ENCODE data around the gene GNAI2.

GNAI2 gene

GRCh38 chr3:50272911-50273688 lies 37.1 kb downstream of the GNAI2 start (continued):
- TF ChIP-seq ZFP30 (CRISPR knock-in tag; IDR thresholded peaks at IDR 0.05) (no peak), ZC3H10 (CRISPR knock-in tag; IDR thresholded peaks at IDR 0.05) (no peak)

DNA sequence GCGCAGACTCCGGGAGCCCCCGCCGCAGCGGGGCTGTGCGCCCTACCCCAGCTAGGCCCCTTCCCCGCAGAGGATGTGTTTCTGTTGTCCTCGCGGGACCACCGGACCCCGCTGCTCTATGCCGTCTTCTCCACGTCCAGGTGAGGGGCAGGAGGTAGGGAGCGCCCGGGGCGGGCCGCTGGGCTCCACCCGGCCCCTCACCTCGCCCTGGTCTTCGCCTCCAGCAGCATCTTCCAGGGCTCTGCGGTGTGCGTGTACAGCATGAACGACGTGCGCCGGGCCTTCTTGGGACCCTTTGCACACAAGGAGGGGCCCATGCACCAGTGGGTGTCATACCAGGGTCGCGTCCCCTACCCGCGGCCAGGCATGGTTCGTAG lies 37.7 kb downstream of the GNAI2 start:
- TF ChIP-seq BACH2 (CRISPR knock-in tag; IDR thresholded peaks at IDR 0.05; ENCODE audit: borderline replicate concordance) (no peak), CSDC2 (CRISPR knock-in tag; IDR thresholded peaks at IDR 0.05) (no peak), SNAI2 (CRISPR knock-in tag; IDR thresholded peaks at IDR 0.05) (no peak), ZC3H10 (CRISPR knock-in tag; IDR thresholded peaks at IDR 0.05) (no peak), ZFP3 (CRISPR knock-in tag; IDR thresholded peaks at IDR 0.05) (no peak), GLIS3 (CRISPR knock-in tag; IDR thresholded peaks at IDR 0.05) (no peak), POU6F1 (CRISPR knock-in tag; IDR thresholded peaks at IDR 0.05; ENCODE audit: borderline replicate concordance, low read depth) (no peak)
- ATAC-seq: no peak

- peak; percentile 64 for ATAC-seq
- TF ChIP-seq TOX (CRISPR knock-in tag; IDR thresholded peaks at IDR 0.05; ENCODE audit: borderline replicate concordance) (no peak), TCF4 (CRISPR knock-in tag; IDR thresholded peaks at IDR 0.05; ENCODE audit: borderline replicate concordance) (no peak), ESRRG (CRISPR knock-in tag; IDR thresholded peaks at IDR 0.05) (no peak), SNAI2 (CRISPR knock-in tag; IDR thresholded peaks at IDR 0.05) (no peak)
These were observed 38.5 kb downstream of the GNAI2 start for GRCh38 chr3:50274371-50275104.

DNA sequence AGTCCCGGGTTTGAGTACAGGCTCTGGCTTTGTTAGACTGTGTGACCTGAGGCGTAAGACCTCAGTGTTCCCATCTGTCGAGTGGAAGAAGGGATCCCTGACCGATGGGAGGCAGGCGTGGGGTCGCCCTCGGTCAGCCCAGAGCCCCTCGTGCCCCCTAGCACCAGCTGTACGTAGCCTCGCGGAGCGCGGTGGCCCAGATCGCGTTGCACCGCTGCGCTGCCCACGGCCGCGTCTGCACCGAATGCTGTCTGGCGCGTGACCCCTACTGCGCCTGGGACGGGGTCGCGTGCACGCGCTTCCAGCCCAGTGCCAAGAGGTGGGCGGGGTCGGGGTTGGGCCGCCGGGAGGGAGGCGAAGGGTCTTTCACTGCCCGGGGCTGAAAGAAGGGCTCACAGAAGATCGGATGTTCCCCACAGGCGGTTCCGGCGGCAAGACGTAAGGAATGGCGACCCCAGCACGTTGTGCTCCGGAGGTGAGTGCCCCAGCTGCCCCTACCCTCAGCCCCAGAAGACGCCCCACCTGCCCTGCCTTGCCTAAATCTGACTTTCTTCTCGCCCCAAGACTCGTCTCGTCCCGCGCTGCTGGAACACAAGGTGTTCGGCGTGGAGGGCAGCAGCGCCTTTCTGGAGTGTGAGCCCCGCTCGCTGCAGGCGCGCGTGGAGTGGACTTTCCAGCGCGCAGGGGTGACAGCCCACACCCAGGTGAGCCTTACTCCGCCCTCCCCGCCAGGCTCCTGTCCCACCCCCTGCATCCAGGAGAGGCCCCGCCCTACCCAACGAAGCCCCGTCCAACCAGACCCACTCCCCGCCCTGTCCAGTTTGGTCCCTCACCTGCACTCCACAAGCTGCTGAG lies 39.4 kb downstream of the GNAI2 start:
- TF ChIP-seq ZFP3 (CRISPR knock-in tag; IDR thresholded peaks at IDR 0.05) (no peak), ARNTL (CRISPR knock-in tag; IDR thresholded peaks at IDR 0.05; ENCODE audit: borderline replicate concordance, low read depth) (no peak), ISL1 (CRISPR knock-in tag; IDR thresholded peaks at IDR 0.05) (no peak), GLIS3 (CRISPR knock-in tag; IDR thresholded peaks at IDR 0.05) (no peak), CSDC2 (CRISPR knock-in tag; IDR thresholded peaks at IDR 0.05) (no peak), TSHZ2 (CRISPR knock-in tag; IDR thresholded peaks at IDR 0.05) (no peak), ZNF565 (CRISPR knock-in tag; conservative IDR thresholded peaks at IDR 0.05; ENCODE audit: low read depth) (no peak), OSR1 (CRISPR knock-in tag; IDR thresholded peaks at IDR 0.05) (no peak), ZFP30 (CRISPR knock-in tag; IDR thresholded peaks at IDR 0.05) (no peak), ZNF8 (CRISPR knock-in tag; IDR thresholded peaks at IDR 0.05) (no peak), PPARA (CRISPR knock-in tag; IDR thresholded peaks at IDR 0.05; ENCODE audit: borderline replicate concordance) (no peak), TCF4 (CRISPR knock-in tag; IDR thresholded peaks at IDR 0.05; ENCODE audit: borderline replicate concordance) (no peak)
- TF ChIP-seq, protein P1, sequence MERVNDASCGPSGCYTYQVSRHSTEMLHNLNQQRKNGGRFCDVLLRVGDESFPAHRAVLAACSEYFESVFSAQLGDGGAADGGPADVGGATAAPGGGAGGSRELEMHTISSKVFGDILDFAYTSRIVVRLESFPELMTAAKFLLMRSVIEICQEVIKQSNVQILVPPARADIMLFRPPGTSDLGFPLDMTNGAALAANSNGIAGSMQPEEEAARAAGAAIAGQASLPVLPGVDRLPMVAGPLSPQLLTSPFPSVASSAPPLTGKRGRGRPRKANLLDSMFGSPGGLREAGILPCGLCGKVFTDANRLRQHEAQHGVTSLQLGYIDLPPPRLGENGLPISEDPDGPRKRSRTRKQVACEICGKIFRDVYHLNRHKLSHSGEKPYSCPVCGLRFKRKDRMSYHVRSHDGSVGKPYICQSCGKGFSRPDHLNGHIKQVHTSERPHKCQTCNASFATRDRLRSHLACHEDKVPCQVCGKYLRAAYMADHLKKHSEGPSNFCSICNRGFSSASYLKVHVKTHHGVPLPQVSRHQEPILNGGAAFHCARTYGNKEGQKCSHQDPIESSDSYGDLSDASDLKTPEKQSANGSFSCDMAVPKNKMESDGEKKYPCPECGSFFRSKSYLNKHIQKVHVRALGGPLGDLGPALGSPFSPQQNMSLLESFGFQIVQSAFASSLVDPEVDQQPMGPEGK (CRISPR knock-in tag; IDR thresholded peaks at IDR 0.05; ENCODE audit: borderline replicate concordance): no peak
- TF ChIP-seq, protein P2, sequence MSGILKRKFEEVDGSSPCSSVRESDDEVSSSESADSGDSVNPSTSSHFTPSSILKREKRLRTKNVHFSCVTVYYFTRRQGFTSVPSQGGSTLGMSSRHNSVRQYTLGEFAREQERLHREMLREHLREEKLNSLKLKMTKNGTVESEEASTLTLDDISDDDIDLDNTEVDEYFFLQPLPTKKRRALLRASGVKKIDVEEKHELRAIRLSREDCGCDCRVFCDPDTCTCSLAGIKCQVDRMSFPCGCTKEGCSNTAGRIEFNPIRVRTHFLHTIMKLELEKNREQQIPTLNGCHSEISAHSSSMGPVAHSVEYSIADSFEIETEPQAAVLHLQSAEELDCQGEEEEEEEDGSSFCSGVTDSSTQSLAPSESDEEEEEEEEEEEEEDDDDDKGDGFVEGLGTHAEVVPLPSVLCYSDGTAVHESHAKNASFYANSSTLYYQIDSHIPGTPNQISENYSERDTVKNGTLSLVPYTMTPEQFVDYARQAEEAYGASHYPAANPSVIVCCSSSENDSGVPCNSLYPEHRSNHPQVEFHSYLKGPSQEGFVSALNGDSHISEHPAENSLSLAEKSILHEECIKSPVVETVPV (CRISPR knock-in tag; IDR thresholded peaks at IDR 0.05): no peak
- ATAC-seq: no peak

Measured in SK-N-SH treated with all-trans-retinoic acid at 6 μM for 48 hours (cell line).